H1 (cell line): ENCODE data around the gene HNRNPAB. TPM values are rescaled to one million over a fixed set of nuclear protein-coding genes. Genes with fewer than 3 reads are reported as not detected.

Source experiments
- CTCF ChIA-PET: fragments of 300-600 bp; sonication (Branson Sonifier 250); formaldehyde crosslinking; loops from one replicate; lab custom pipeline; 2021; ENCODE audit not compliant: partially characterized antibody; lab: Charles Lee
- POLR2A ChIA-PET: fragments of 300-600 bp; sonication (Branson Sonifier 250); formaldehyde crosslinking; loops from one replicate; lab custom pipeline; 2021; ENCODE audit warnings: inconsistent platforms; ENCODE audit not compliant: partially characterized antibody; lab: Charles Lee
- DNase-seq, 2 experiments: peaks; one replicate each; pipeline versions ENCODE4 v3.0.0 to v3.0.0-alpha.2; 2010 to 2022; ENCODE audit warnings: low spot score in 2 of 2, low read depth in 1 of 2, mixed read lengths in 1 of 2
- FAIRE-seq: peaks from 2 replicates; lab custom pipeline; 2011; peaks lifted over from hg19 to GRCh38; lab: Jason Lieb, UNC
- H2AFZ ChIP-seq: 2 replicates; pipeline ENCODE4 v1.8.1; 2012; ENCODE audit warnings: low read length, inconsistent platforms
- H2AK5ac ChIP-seq: 2 replicates; pipeline ENCODE4 v1.6.1; 2013; ENCODE audit warnings: low read depth, low read length
- H2BK120ac ChIP-seq: replicated peaks from 2 replicates; pipeline ENCODE3; 2013; ENCODE audit warnings: low read depth, low read length, inconsistent platforms
- H2BK12ac ChIP-seq: 2 replicates; pipeline ENCODE4 v1.6.1; 2013; ENCODE audit warnings: low read depth, low read length
- H2BK15ac ChIP-seq: 2 replicates; pipeline ENCODE4 v1.6.1; 2013; ENCODE audit warnings: low read length
- H2BK20ac ChIP-seq: 2 replicates; pipeline ENCODE4 v1.6.1; 2013; ENCODE audit warnings: low read length
- H2BK5ac ChIP-seq: 2 replicates; pipeline ENCODE4 v1.6.1; 2013; ENCODE audit warnings: low read depth, low read length
- H3K14ac ChIP-seq: 2 replicates; pipeline ENCODE4 v1.6.1; 2013; ENCODE audit warnings: inconsistent platforms; ENCODE audit not compliant: insufficient read length
- H3K18ac ChIP-seq: 2 replicates; pipeline ENCODE4 v1.6.1; 2013; ENCODE audit warnings: low read length; ENCODE audit errors: extremely low read depth
- H3K23ac ChIP-seq: 2 replicates; pipeline ENCODE4 v1.6.1; 2013; ENCODE audit warnings: inconsistent platforms; ENCODE audit not compliant: insufficient read length
- H3K23me2 ChIP-seq: 2 replicates; pipeline ENCODE4 v1.6.1; 2013; ENCODE audit warnings: low read depth, low read length
- H3K27ac ChIP-seq: 2 replicates; pipeline ENCODE4 v1.6.1; 2011; ENCODE audit warnings: low read depth, low read length, inconsistent platforms
- H3K27me3 ChIP-seq, 4 experiments: replicated peaks in 1 of 4; 1 replicate in 1 of 4; 2 replicates in 3 of 4; pipeline versions ENCODE4 v1.6.1 to v1.8.1; 2011 to 2013; ENCODE audit warnings: low read length in 3 of 4, mild to moderate bottlenecking in 3 of 4, inconsistent platforms in 2 of 4, mixed read lengths in 2 of 4, moderate library complexity in 1 of 4; ENCODE audit not compliant: control insufficient read depth in 3 of 4, insufficient read depth in 3 of 4; ENCODE audit errors: extremely low read depth in 1 of 4
- H3K36me3 ChIP-seq, 4 experiments: 2 replicates each; pipeline versions ENCODE4 v1.6.1 to v1.8.1; 2011 to 2013; ENCODE audit warnings: mild to moderate bottlenecking in 4 of 4, low read length in 3 of 4, moderate library complexity in 2 of 4, control low read depth in 1 of 4, inconsistent platforms in 1 of 4; ENCODE audit not compliant: insufficient read depth in 4 of 4, control insufficient read depth in 2 of 4
- H3K4ac ChIP-seq: replicated peaks from 2 replicates; pipeline ENCODE3; 2013; ENCODE audit warnings: low read length, low read depth, mixed read lengths, inconsistent platforms; ENCODE audit not compliant: insufficient read length
- H3K4me1 ChIP-seq, 4 experiments: replicated peaks in 1 of 4; 1 replicate in 1 of 4; 2 replicates in 3 of 4; pipeline versions ENCODE4 v1.6.1 to v1.8.1; 2011 to 2013; ENCODE audit warnings: low read length in 3 of 4, inconsistent platforms in 2 of 4, mixed read lengths in 1 of 4; ENCODE audit not compliant: insufficient read depth in 4 of 4, control insufficient read depth in 3 of 4
- H3K4me2 ChIP-seq, 2 experiments: 2 replicates each; pipeline versions ENCODE4 v1.6.1 to v1.8.1; 2011 to 2013; ENCODE audit warnings: low read depth in 2 of 2, low read length in 2 of 2, control low read depth in 1 of 2, inconsistent platforms in 1 of 2, mild to moderate bottlenecking in 1 of 2; ENCODE audit not compliant: insufficient read depth in 1 of 2
- H3K4me3 ChIP-seq, 4 experiments: fragments of 200-600, 300-600 bp in 1 of 4; sonication (generic), shearing (Covaris generic), sonication (Bioruptor Twin) in 1 of 4; 2 replicates each; pipeline versions ENCODE4 v1.5.1 to v1.8.1; 2011 to 2016; ENCODE audit warnings: low read length in 4 of 4, low read depth in 3 of 4, control low read depth in 2 of 4, inconsistent platforms in 2 of 4, mild to moderate bottlenecking in 2 of 4, mixed read lengths in 1 of 4, moderate library complexity in 1 of 4; ENCODE audit not compliant: insufficient read depth in 2 of 4; ENCODE audit errors: extremely low read depth in 1 of 4
- H3K56ac ChIP-seq: replicated peaks from 2 replicates; pipeline ENCODE3; 2013; ENCODE audit warnings: low read depth, mild to moderate bottlenecking, mixed read lengths, low read length, inconsistent platforms; ENCODE audit not compliant: insufficient read length
- H3K79me1 ChIP-seq: 2 replicates; pipeline ENCODE4 v1.6.1; 2013; ENCODE audit warnings: low read depth, low read length, control low read depth
- H3K79me2 ChIP-seq, 2 experiments: 2 replicates each; pipeline versions ENCODE4 v1.6.1 to v1.8.1; 2012 to 2013; ENCODE audit warnings: low read length in 2 of 2, mild to moderate bottlenecking in 2 of 2, inconsistent platforms in 1 of 2; ENCODE audit not compliant: insufficient read depth in 2 of 2, control insufficient read depth in 1 of 2
- H3K9ac ChIP-seq, 4 experiments: replicated peaks in 1 of 4; 1 replicate in 1 of 4; 2 replicates in 3 of 4; pipeline versions ENCODE4 v1.6.1 to v1.8.1; 2011 to 2013; ENCODE audit warnings: low read depth in 3 of 4, low read length in 3 of 4, control low read depth in 2 of 4, mild to moderate bottlenecking in 2 of 4, moderate library complexity in 2 of 4, inconsistent platforms in 1 of 4; ENCODE audit errors: extremely low read depth in 1 of 4
- H3K9me3 ChIP-seq, 2 experiments: 2 replicates each; pipeline versions ENCODE4 v1.6.1 to v1.8.1; 2012 to 2013; ENCODE audit warnings: mild to moderate bottlenecking in 2 of 2, moderate library complexity in 2 of 2, control low read depth in 1 of 2, inconsistent platforms in 1 of 2, low read depth in 1 of 2, low read length in 1 of 2, mixed read lengths in 1 of 2; ENCODE audit not compliant: insufficient read depth in 2 of 2
- H4K20me1 ChIP-seq, 2 experiments: replicated peaks in 1 of 2; 2 replicates each; pipeline versions ENCODE3 to v1.8.1; 2011 to 2013; ENCODE audit warnings: inconsistent platforms in 2 of 2, low read length in 2 of 2, mild to moderate bottlenecking in 1 of 2; ENCODE audit not compliant: insufficient read depth in 2 of 2, control insufficient read depth in 1 of 2
- H4K5ac ChIP-seq: 2 replicates; pipeline ENCODE4 v1.6.1; 2013; ENCODE audit warnings: low read length, low read depth, mixed read lengths, inconsistent platforms; ENCODE audit not compliant: insufficient read length
- H4K8ac ChIP-seq: 2 replicates; pipeline ENCODE4 v1.8.0; 2013; ENCODE audit warnings: mild to moderate bottlenecking, moderate library complexity, low read length, inconsistent platforms; ENCODE audit not compliant: insufficient read depth; ENCODE audit errors: extremely low read depth
- H4K91ac ChIP-seq: replicated peaks from 2 replicates; pipeline ENCODE3; 2013; ENCODE audit warnings: low read length, mixed read lengths, inconsistent platforms; ENCODE audit not compliant: insufficient read length
- ATF2 ChIP-seq: IDR thresholded peaks from 2 replicates; pipeline ENCODE4 v1.6.1; 2012; ENCODE audit warnings: low read length, inconsistent platforms
- GTF2F1 ChIP-seq: IDR thresholded peaks from 2 replicates; pipeline ENCODE4 v1.6.1; 2012; ENCODE audit warnings: low read depth, low read length, improper control_type of control experiment, borderline replicate concordance
- RFX5 ChIP-seq: IDR thresholded peaks from 2 replicates; pipeline ENCODE4 v1.6.1; 2011; ENCODE audit warnings: low read depth, low read length, improper control_type of control experiment, borderline replicate concordance
- SIN3A ChIP-seq, 2 experiments: IDR thresholded peaks in 1 of 2; conservative IDR thresholded peaks in 1 of 2; 2 replicates each; pipeline ENCODE4 v1.6.1; 2011 to 2012; ENCODE audit warnings: low read length in 2 of 2, improper control_type of control experiment in 1 of 2, low read depth in 1 of 2, mild to moderate bottlenecking in 1 of 2
- WGBS, 2 experiments: shearing (Covaris generic) in 1 of 2; methylation state at CpG; one replicate each; pipeline versions ENCODE4 v1.1.6 to v1.1.7; 2013 to 2015; ENCODE audit warnings: low lambda C conversion rate in 2 of 2, mixed read lengths in 2 of 2, inconsistent platforms in 1 of 2, low coverage in 1 of 2, missing lambda C conversion rate in 1 of 2; ENCODE audit not compliant: insufficient replicate concordance in 2 of 2, insufficient coverage in 1 of 2, insufficient read length in 1 of 2; ENCODE audit errors: extremely low coverage in 1 of 2, missing lambda C conversion rate in 1 of 2; 5-methylcytosine and 5-hydroxymethylcytosine counted together
- polyA plus RNA-seq, 7 experiments: library from polyadenylated mRNA; depleted of rRNA in 3 of 7; stranded (reverse) in 5 of 7; unstranded in 2 of 7; fragments of >200 nt in 5 of 7; fragments of 200-250 nt in 2 of 7; gene quantifications; 1 replicate in 5 of 7; 2 replicates in 1 of 7; 4 replicates in 1 of 7; pipeline versions ENCODE4 v1.2.1 to v1.2.3, GENCODE V29; 2011 to 2013; ENCODE audit warnings: missing spikeins in 2 of 7, mixed read lengths in 2 of 7
- total RNA-seq: library from RNA; stranded (reverse); fragmentation: NEBNext Ultra II Directional; extraction: Animal tissue kit (Norgen Biotek cat#: 25700); gene quantifications from 2 replicates; pipeline ENCODE4 v1.2.1, GENCODE V29; 2021

The HNRNPAB gene
- total and polyA plus RNA-seq, 2 of the 8 experiments (the other 6 are each of a cell fraction or from before 2014, with no cell fraction given), result 373 to 563 TPM

DNA sequence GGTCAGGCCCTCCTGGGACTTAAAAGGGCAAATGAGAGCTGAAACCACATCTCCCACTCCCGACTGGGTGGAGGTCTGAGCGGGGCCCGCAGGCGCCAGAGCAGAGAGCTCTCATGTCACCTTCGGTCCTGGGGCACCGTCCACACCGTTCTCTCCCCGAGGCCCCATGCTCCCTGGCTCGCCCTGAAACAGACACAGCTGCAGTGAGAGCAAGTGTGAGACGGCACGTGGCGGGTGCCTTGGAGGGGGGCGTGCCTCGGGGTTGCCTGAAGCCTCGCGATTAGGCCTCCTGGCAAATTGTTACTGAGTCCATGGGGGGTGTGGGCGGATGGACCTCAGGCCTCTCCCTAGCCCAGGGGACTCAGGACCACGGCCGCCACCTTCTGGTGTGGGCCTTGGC, 52.4 kb downstream of the HNRNPAB start:
- H2BK20ac ChIP-seq, result no peak overlapping the region
- H2BK5ac ChIP-seq, result no peak overlapping the region
- ChIA-PET POLR2A (interaction anchor here (0.6 to 0.7 kb wide), 2 partner anchors 18 to 39 kb away, joined by 3 read pairs; no protein-coding TSS in a partner anchor), CTCF (no interaction called here)
- no peak overlapping the region for H2BK12ac ChIP-seq
- no peak overlapping the region for H4K8ac ChIP-seq
- H3K23me2 ChIP-seq, result no peaks in the 10 kb centered on the region
- no peak overlapping the region for H3K18ac ChIP-seq
- H3K4ac ChIP-seq, result no peak overlapping the region
- no peak overlapping the region for H3K56ac ChIP-seq
- H3K27me3 ChIP-seq, result no peaks in the 10 kb centered on the region; a peak in 1 of 7 replicates
- no peak overlapping the region for H2BK15ac ChIP-seq
- H3K9me3 ChIP-seq, result no peaks in the 10 kb centered on the region
- H3K27ac ChIP-seq, result no peak overlapping the region
- H3K23ac ChIP-seq, result no peak overlapping the region
- peaks cover 0 to 3% (median 1%) of the 10 kb centered on the region in 4 experiments; a peak in 3 of 7 replicates for H3K4me1 ChIP-seq
- no peak overlapping the region for H3K4me2 ChIP-seq
- H3K36me3 ChIP-seq, result no peaks in the 10 kb centered on the region
- no peak overlapping the region for H3K4me3 ChIP-seq
- no peak overlapping the region for H2AK5ac ChIP-seq
- no peak overlapping the region for H2AFZ ChIP-seq
- H4K5ac ChIP-seq, result no peak overlapping the region
- no peak overlapping the region for H4K91ac ChIP-seq
- H2BK120ac ChIP-seq, result no peak overlapping the region
- TF ChIP-seq ATF2 (no peak), RFX5 (no peak), SIN3A (conservative IDR thresholded peaks at IDR 0.05 in 1 of 2, IDR thresholded peaks at IDR 0.05 in 1 of 2; ENCODE audit: low read depth in 1 of 2, low read length in 2 of 2) (no peak), GTF2F1 (no peak)
- no peak for DNase-seq
- H3K79me2 ChIP-seq, result no peaks in the 10 kb centered on the region
- H3K9ac ChIP-seq, result no peak overlapping the region
- H3K79me1 ChIP-seq, result no peaks in the 10 kb centered on the region
- FAIRE-seq, result no peak
- H4K20me1 ChIP-seq, result no peaks in the 10 kb centered on the region
- no peak overlapping the region for H3K14ac ChIP-seq
- WGBS, 2 experiments, result 89% methylated on average over 19 of the region's 19 CpGs; no CpG with 5 or more reads in 1 of the 2 experiments
